HG02870 (cell line): ENCODE measurements around the gene CEP85L.
"Not testable (repeated sequence)": the region's sequence is repeated elsewhere in the genome, so short reads cannot be mapped to it uniquely, and the experiment has no call there.

Experiments
- ATAC-seq: cut with Tn5 transposase; IDR thresholded peaks from one replicate; pipeline ENCODE4 v1.9.1; 2021; ENCODE audit warnings: mild to moderate bottlenecking, moderate library complexity; ENCODE audit not compliant: unreplicated experiment

The CEP85L gene

GRCh38 chr6:118436482-118436881 lies 214.9 kb downstream of the CEP85L start:
- ATAC-seq, result no peak

DNA sequence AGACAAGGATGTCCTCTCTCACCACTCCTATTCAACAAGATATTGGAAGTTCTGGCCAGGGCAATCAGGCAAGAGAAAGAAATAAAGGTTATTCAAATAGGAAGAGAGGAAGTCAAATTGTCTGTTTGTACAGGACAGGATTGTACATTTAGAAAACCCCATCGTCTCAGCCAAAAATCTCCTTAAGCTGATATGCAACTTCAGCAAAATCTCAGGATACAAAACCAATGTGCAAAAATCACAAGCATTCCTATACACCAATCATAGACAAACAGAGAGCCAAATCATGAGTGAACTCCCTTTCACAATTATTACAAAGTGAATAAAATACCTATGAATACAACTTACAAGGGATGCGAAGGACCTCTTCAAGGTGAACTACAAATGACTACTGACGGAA lies 217.2 kb downstream of the CEP85L start:
- not testable (repeated sequence) for ATAC-seq

GRCh38 chr6:118421312-118421711 lies 230.1 kb downstream of the CEP85L start:
- ATAC-seq, result not testable (repeated sequence)

GRCh38 chr6:118419448-118420394 lies 231.7 kb downstream of the CEP85L start:
- no peak for ATAC-seq
